ENCODE data around the gene LTV1. TPM values are rescaled to one million over a fixed set of nuclear protein-coding genes. Genes with fewer than 3 reads are reported as not detected.
"Not testable (repeated sequence)": the region's sequence is repeated elsewhere in the genome, so short reads cannot be mapped to it uniquely, and the experiment has no call there.

The LTV1 gene
- total RNA-seq, 1 donor from 2014 or later, result 25.4 TPM

- Histone ChIP-seq H3K4me1 (ENCODE audit: insufficient read depth, low read length) (peaks cover 9% of the 10 kb centered on the region), H3K27ac (ENCODE audit: low read depth, low read length) (no peak overlapping the region), H4K20me1 (ENCODE audit: insufficient read depth, low read length) (peaks cover 8% of the 10 kb centered on the region), H3K36me3 (ENCODE audit: insufficient read depth, low read length) (peaks cover 48% of the 10 kb centered on the region), H3K27me3 (ENCODE audit: insufficient read depth, low read length) (no peaks in the 10 kb centered on the region), H2AFZ (ENCODE audit: low read depth, low read length) (no peak overlapping the region), H3K79me2 (ENCODE audit: insufficient read depth, low read length) (peaks cover 64% of the 10 kb centered on the region), H3K4me3 (ENCODE audit: insufficient read depth, low read depth, low read length) (no peak overlapping the region), H3K9me3 (ENCODE audit: insufficient read depth, low read depth, low read length) (no peaks in the 10 kb centered on the region), H3K9ac (ENCODE audit: low read length) (no peak overlapping the region), H3K4me2 (ENCODE audit: low read length) (no peak overlapping the region)
- TF ChIP-seq EZH2 (IDR thresholded peaks at IDR 0.05; ENCODE audit: insufficient read depth, low read length) (no peak), CTCF (IDR thresholded peaks at IDR 0.05; ENCODE audit: insufficient read depth, low read depth, low read length) (no peak)
- Mint-ChIP-seq H3K4me3 (ENCODE audit: unreplicated experiment) (no peak overlapping the region), H3K27ac (ENCODE audit: unreplicated experiment) (no peak overlapping the region), H3K36me3 (ENCODE audit: low read depth, unreplicated experiment) (peaks cover 2% of the 10 kb centered on the region), H3K4me1 (ENCODE audit: low read depth, unreplicated experiment) (peaks cover 4% of the 10 kb centered on the region), H3K27me3 (ENCODE audit: low read depth, unreplicated experiment) (no peaks in the 10 kb centered on the region), H3K9me3 (ENCODE audit: unreplicated experiment) (no peaks in the 10 kb centered on the region)
- DNase-seq (ENCODE audit: low read depth) (no peak), FAIRE-seq (no peak)
These were observed 1.9 kb downstream of the LTV1 start for GRCh38 chr6:143845033-143845432.

- H3K36me3 ChIP-seq (ENCODE audit: insufficient read depth, low read length), result peaks cover 37% of the 10 kb centered on the region
- not testable (repeated sequence) for H3K4me2 ChIP-seq (ENCODE audit: low read length); H4K20me1 ChIP-seq (ENCODE audit: insufficient read depth, low read length)
These were observed 8.6 kb downstream of the LTV1 start for GRCh38 chr6:143851706-143852105.

GRCh38 chr6:143855057-143855456 is 11.9 kb downstream of the LTV1 start:
- H4K20me1 ChIP-seq (ENCODE audit: insufficient read depth, low read length); H3K4me1 Mint-ChIP-seq (ENCODE audit: low read depth, unreplicated experiment); FAIRE-seq; H3K4me1 ChIP-seq (ENCODE audit: insufficient read depth, low read length); H3K27me3 Mint-ChIP-seq (ENCODE audit: low read depth, unreplicated experiment); H3K27me3 ChIP-seq (ENCODE audit: insufficient read depth, low read length); H3K4me2 ChIP-seq (ENCODE audit: low read length); H3K9me3 ChIP-seq (ENCODE audit: insufficient read depth, low read depth, low read length); H2AFZ ChIP-seq (ENCODE audit: low read depth, low read length); DNase-seq (ENCODE audit: low read depth); H3K4me3 Mint-ChIP-seq (ENCODE audit: unreplicated experiment); H3K27ac ChIP-seq (ENCODE audit: low read depth, low read length); H3K9me3 Mint-ChIP-seq (ENCODE audit: unreplicated experiment); H3K4me3 ChIP-seq (ENCODE audit: insufficient read depth, low read depth, low read length); H3K27ac Mint-ChIP-seq (ENCODE audit: unreplicated experiment); H3K9ac ChIP-seq (ENCODE audit: low read length): not testable (repeated sequence)
- peaks cover 58% of the 10 kb centered on the region for H3K36me3 Mint-ChIP-seq (ENCODE audit: low read depth, unreplicated experiment)
- Histone ChIP-seq H3K79me2 (ENCODE audit: insufficient read depth, low read length) (peaks cover 48% of the 10 kb centered on the region), H3K36me3 (ENCODE audit: insufficient read depth, low read length) (peaks cover 40% of the 10 kb centered on the region)

More at GRCh38 chr6:143851706-143852105, 8.6 kb downstream of the LTV1 start:
- not testable (repeated sequence) for H3K9me3 Mint-ChIP-seq (ENCODE audit: unreplicated experiment); DNase-seq (ENCODE audit: low read depth); H3K4me1 ChIP-seq (ENCODE audit: insufficient read depth, low read length); H3K27ac ChIP-seq (ENCODE audit: low read depth, low read length); H3K27ac Mint-ChIP-seq (ENCODE audit: unreplicated experiment); H3K4me3 ChIP-seq (ENCODE audit: insufficient read depth, low read depth, low read length); H3K27me3 Mint-ChIP-seq (ENCODE audit: low read depth, unreplicated experiment); H3K9me3 ChIP-seq (ENCODE audit: insufficient read depth, low read depth, low read length); H2AFZ ChIP-seq (ENCODE audit: low read depth, low read length); FAIRE-seq; H3K27me3 ChIP-seq (ENCODE audit: insufficient read depth, low read length); H3K4me3 Mint-ChIP-seq (ENCODE audit: unreplicated experiment); H3K4me1 Mint-ChIP-seq (ENCODE audit: low read depth, unreplicated experiment); H3K9ac ChIP-seq (ENCODE audit: low read length)
- peaks cover 74% of the 10 kb centered on the region for H3K79me2 ChIP-seq (ENCODE audit: insufficient read depth, low read length)
- peaks cover 53% of the 10 kb centered on the region for H3K36me3 Mint-ChIP-seq (ENCODE audit: low read depth, unreplicated experiment)

GRCh38 chr6:143856762-143857161 is 13.6 kb downstream of the LTV1 start:
- H3K9me3 ChIP-seq (ENCODE audit: insufficient read depth, low read depth, low read length); H3K4me3 ChIP-seq (ENCODE audit: insufficient read depth, low read depth, low read length); H2AFZ ChIP-seq (ENCODE audit: low read depth, low read length); H3K27me3 ChIP-seq (ENCODE audit: insufficient read depth, low read length); H3K4me3 Mint-ChIP-seq (ENCODE audit: unreplicated experiment); H3K4me1 ChIP-seq (ENCODE audit: insufficient read depth, low read length); H3K9me3 Mint-ChIP-seq (ENCODE audit: unreplicated experiment); H3K4me2 ChIP-seq (ENCODE audit: low read length); H3K27ac ChIP-seq (ENCODE audit: low read depth, low read length); H3K9ac ChIP-seq (ENCODE audit: low read length); DNase-seq (ENCODE audit: low read depth); H3K27ac Mint-ChIP-seq (ENCODE audit: unreplicated experiment); H3K27me3 Mint-ChIP-seq (ENCODE audit: low read depth, unreplicated experiment); FAIRE-seq; H3K4me1 Mint-ChIP-seq (ENCODE audit: low read depth, unreplicated experiment); H4K20me1 ChIP-seq (ENCODE audit: insufficient read depth, low read length): not testable (repeated sequence)
- Histone ChIP-seq H3K36me3 (ENCODE audit: insufficient read depth, low read length) (peaks cover 46% of the 10 kb centered on the region), H3K79me2 (ENCODE audit: insufficient read depth, low read length) (peaks cover 34% of the 10 kb centered on the region)
- peaks cover 49% of the 10 kb centered on the region for H3K36me3 Mint-ChIP-seq (ENCODE audit: low read depth, unreplicated experiment)

All from astrocyte (in vitro differentiated cells and primary cell).